Measurements from ENCODE around the gene TPST1.

DNA sequence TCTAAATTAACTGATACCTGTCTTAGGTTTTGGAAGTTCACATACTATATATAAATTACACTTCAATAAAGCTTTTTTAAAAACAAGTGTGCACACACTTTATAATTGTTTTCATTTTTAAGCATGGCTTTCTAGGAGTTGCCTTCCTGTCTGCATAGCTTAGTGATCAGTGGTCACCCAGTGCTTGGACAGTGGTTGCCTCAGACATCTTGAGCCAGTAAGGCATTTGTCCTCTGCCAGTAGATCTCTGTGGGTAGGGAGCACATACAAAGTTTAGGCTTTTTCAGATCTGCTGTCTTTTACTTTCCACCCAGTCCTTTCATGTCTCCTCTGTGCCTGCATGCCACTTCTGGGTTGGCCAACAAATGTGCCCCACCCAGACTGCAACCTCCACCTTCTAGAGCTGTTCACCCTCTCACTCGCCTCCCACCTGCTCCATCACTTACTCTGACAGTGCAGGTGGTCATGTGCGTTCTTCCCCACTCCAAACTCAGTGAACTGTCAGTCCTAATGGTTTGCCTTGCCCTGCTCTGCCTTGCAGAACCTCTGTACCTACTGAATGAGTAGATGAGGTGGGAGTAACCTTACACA is 31.7 kb downstream of the TPST1 start:
- TF ChIP-seq, protein P1, sequence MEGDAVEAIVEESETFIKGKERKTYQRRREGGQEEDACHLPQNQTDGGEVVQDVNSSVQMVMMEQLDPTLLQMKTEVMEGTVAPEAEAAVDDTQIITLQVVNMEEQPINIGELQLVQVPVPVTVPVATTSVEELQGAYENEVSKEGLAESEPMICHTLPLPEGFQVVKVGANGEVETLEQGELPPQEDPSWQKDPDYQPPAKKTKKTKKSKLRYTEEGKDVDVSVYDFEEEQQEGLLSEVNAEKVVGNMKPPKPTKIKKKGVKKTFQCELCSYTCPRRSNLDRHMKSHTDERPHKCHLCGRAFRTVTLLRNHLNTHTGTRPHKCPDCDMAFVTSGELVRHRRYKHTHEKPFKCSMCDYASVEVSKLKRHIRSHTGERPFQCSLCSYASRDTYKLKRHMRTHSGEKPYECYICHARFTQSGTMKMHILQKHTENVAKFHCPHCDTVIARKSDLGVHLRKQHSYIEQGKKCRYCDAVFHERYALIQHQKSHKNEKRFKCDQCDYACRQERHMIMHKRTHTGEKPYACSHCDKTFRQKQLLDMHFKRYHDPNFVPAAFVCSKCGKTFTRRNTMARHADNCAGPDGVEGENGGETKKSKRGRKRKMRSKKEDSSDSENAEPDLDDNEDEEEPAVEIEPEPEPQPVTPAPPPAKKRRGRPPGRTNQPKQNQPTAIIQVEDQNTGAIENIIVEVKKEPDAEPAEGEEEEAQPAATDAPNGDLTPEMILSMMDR (conservative IDR thresholded peaks at IDR 0.05) = no peak
- TF ChIP-seq ZFX (IDR thresholded peaks at IDR 0.05) = no peak

Measured in C4-2B (cell line).